Smooth muscle cell (in vitro differentiated cells): ENCODE data around the gene XXYLT1. TPM values are rescaled to one million over a fixed set of nuclear protein-coding genes. Genes with fewer than 3 reads are reported as not detected.

Experiments used
- DNase-seq: peaks from one replicate; lab custom pipeline; 2025; ENCODE audit not compliant: unreplicated experiment; lab: John Stamatoyannopoulos, UW
- H2AFZ ChIP-seq: fragments of 200-600 bp; sonication (generic); 2 replicates; pipeline ENCODE4 v1.6.0; 2016; ENCODE audit warnings: antibody characterized with exemption, low read depth, mild to moderate bottlenecking
- H3F3A ChIP-seq: fragments of 200-600 bp; sonication (generic); 2 replicates; pipeline ENCODE4 v1.6.0; 2017; ENCODE audit warnings: antibody characterized with exemption, low read depth
- H3K27ac ChIP-seq: fragments of 200-600 bp; sonication (generic); 2 replicates; pipeline ENCODE4 v1.5.1; 2016; ENCODE audit warnings: low read depth, mild to moderate bottlenecking
- H3K27me3 ChIP-seq: fragments of 200-600 bp; sonication (generic); 2 replicates; pipeline ENCODE4 v1.6.1; 2016; ENCODE audit warnings: low read depth, mild to moderate bottlenecking
- H3K36me3 ChIP-seq: fragments of 200-600 bp; sonication (generic); 2 replicates; pipeline ENCODE4 v1.5.1; 2016; ENCODE audit warnings: low read depth
- H3K4me1 ChIP-seq: fragments of 200-600 bp; sonication (generic); 2 replicates; pipeline ENCODE4 v1.5.1; 2016; ENCODE audit warnings: low read depth
- H3K4me2 ChIP-seq: fragments of 200-600 bp; sonication (generic); 2 replicates; pipeline ENCODE4 v1.6.0; 2016; ENCODE audit warnings: mild to moderate bottlenecking
- H3K4me3 ChIP-seq: fragments of 200-600 bp; sonication (generic); 2 replicates; pipeline ENCODE4 v1.5.1; 2016; ENCODE audit warnings: mild to moderate bottlenecking
- H3K79me2 ChIP-seq: fragments of 200-600 bp; sonication (generic); 2 replicates; pipeline ENCODE4 v1.6.0; 2016; ENCODE audit warnings: low read depth, mild to moderate bottlenecking
- H3K9ac ChIP-seq: fragments of 200-600 bp; sonication (generic); 2 replicates; pipeline ENCODE4 v1.6.0; 2016; ENCODE audit warnings: low read depth
- H3K9me3 ChIP-seq: fragments of 200-600 bp; sonication (generic); replicated peaks from 2 replicates; pipeline ENCODE4 v1.5.1; 2016; ENCODE audit warnings: low read depth
- H4K20me1 ChIP-seq: fragments of 200-600 bp; sonication (generic); 2 replicates; pipeline ENCODE4 v1.6.0; 2016; ENCODE audit warnings: low read depth
- CTCF ChIP-seq: fragments of 200-600 bp; sonication (generic); IDR thresholded peaks from 2 replicates; pipeline ENCODE4 v1.5.1; 2017; ENCODE audit warnings: borderline replicate concordance, mild to moderate bottlenecking, antibody characterized with exemption; ENCODE audit not compliant: insufficient read depth, poor library complexity, severe bottlenecking
- WGBS: methylation state at CpG from one replicate; pipeline ENCODE4 v1.1.7; 2016; ENCODE audit warnings: low lambda C conversion rate; 5-methylcytosine and 5-hydroxymethylcytosine counted together
- polyA plus RNA-seq: library from polyadenylated mRNA; unstranded; fragments of >200 nt; fragmentation: Nextera tagmentation; extraction: Ambion mirVana; gene quantifications from 2 replicates; pipeline ENCODE4 v1.2.1, GENCODE V29; 2016
- total RNA-seq: library from RNA; depleted of rRNA; stranded (reverse); fragments of >200 nt; gene quantifications from 2 replicates; pipeline ENCODE4 v1.2.3, GENCODE V29; 2014

XXYLT1 gene
- total and polyA plus RNA-seq, 2 experiments from 2014 or later: 22.2 to 35.4 TPM

GRCh38 chr3:195129644-195130492 lies 141.1 kb downstream of the XXYLT1 start:
- no peaks in the 10 kb centered on the region for H3K79me2 ChIP-seq
- H3K4me1 ChIP-seq: no peaks in the 10 kb centered on the region
- no peaks in the 10 kb centered on the region for H4K20me1 ChIP-seq
- no peak overlapping the region for H3K27ac ChIP-seq
- no peaks in the 10 kb centered on the region for H3K27me3 ChIP-seq
- H3F3A ChIP-seq: no peaks in the 10 kb centered on the region
- H3K36me3 ChIP-seq: no peaks in the 10 kb centered on the region
- no peak for TF ChIP-seq CTCF
- no peak overlapping the region for H3K4me3 ChIP-seq
- no peak overlapping the region for H2AFZ ChIP-seq
- no peak overlapping the region for H3K9ac ChIP-seq
- WGBS: 62% methylated on average over 11 of the region's 11 CpGs
- no peak overlapping the region for H3K4me2 ChIP-seq
- no peak for DNase-seq
- H3K9me3 ChIP-seq: no peaks in the 10 kb centered on the region

GRCh38 chr3:195129072-195129643 lies 141.8 kb downstream of the XXYLT1 start:
- Histone ChIP-seq H3K79me2 (no peaks in the 10 kb centered on the region), H3K4me3 (no peak overlapping the region), H2AFZ (no peak overlapping the region), H3F3A (no peaks in the 10 kb centered on the region), H3K27me3 (no peaks in the 10 kb centered on the region), H3K27ac (no peak overlapping the region), H3K9ac (no peak overlapping the region), H3K4me2 (no peak overlapping the region), H3K4me1 (no peaks in the 10 kb centered on the region), H3K36me3 (no peaks in the 10 kb centered on the region), H4K20me1 (no peaks in the 10 kb centered on the region), H3K9me3 (no peaks in the 10 kb centered on the region)
- WGBS: 96% methylated on average over 12 of the region's 12 CpGs
- no peak for DNase-seq
- no peak for TF ChIP-seq CTCF

- Histone ChIP-seq H3K27ac (no peak overlapping the region), H3K4me1 (no peaks in the 10 kb centered on the region), H3K27me3 (no peaks in the 10 kb centered on the region), H3K9ac (no peak overlapping the region), H3K79me2 (no peaks in the 10 kb centered on the region), H2AFZ (no peak overlapping the region), H3F3A (no peaks in the 10 kb centered on the region), H3K4me2 (no peak overlapping the region), H4K20me1 (no peaks in the 10 kb centered on the region), H3K4me3 (no peak overlapping the region), H3K9me3 (no peaks in the 10 kb centered on the region), H3K36me3 (no peaks in the 10 kb centered on the region)
- no peak for DNase-seq
- WGBS: 85% methylated on average over 7 of the region's 7 CpGs
- no peak for TF ChIP-seq CTCF
Measured at GRCh38 chr3:195128255-195129071, 142.5 kb downstream of the XXYLT1 start.
